Ovary (tissue), 3 donors: ENCODE measurements around the gene CLCN5.

Experiments used
- EP300 ChIP-seq: sonication (generic); formaldehyde crosslinking; IDR thresholded peaks from one replicate; pipeline ENCODE4 v1.6.1; 2017; ENCODE audit warnings: antibody characterized with exemption
- POLR2A ChIP-seq: fragments of 450-650 bp; IDR thresholded peaks from one replicate; pipeline ENCODE4 v1.6.1; 2017; ENCODE audit warnings: antibody characterized with exemption, mild to moderate bottlenecking, moderate library complexity
- TF ChIP-seq, protein P1 (sequence below), 3 donors: fragments of 450-650 bp in 2 of 3; fragments of 200-600 bp in 1 of 3; IDR thresholded peaks; one replicate each; pipeline versions ENCODE4 v1.5.1 to v1.8.0; 2016 to 2022; ENCODE audit warnings: antibody characterized with exemption in 3 of 3, mild to moderate bottlenecking in 1 of 3
- donor health status: DM: no; HTN: no; CAD: no.

DNA sequence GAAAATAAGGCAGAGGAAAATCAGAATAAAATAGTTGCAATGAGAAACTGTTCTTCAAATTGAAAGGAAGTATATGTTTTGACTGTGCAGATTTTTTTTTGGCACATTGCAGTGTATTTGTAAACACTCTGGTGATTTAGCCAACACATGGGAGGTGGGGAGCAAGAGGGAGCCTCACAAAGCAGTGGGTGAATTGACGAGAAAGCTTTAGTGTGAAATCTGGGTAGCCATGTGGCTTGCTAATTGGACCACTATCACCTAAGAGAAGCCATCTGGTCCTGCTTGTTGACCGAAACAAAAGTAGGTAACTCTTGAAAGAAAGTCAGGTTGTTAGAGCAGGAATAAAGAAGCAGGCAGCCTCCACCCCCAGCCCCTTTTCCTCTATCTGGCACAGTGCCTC is 10.4 kb downstream of the CLCN5 start:
- no peak for TF ChIP-seq POLR2A
- TF ChIP-seq, protein P1, sequence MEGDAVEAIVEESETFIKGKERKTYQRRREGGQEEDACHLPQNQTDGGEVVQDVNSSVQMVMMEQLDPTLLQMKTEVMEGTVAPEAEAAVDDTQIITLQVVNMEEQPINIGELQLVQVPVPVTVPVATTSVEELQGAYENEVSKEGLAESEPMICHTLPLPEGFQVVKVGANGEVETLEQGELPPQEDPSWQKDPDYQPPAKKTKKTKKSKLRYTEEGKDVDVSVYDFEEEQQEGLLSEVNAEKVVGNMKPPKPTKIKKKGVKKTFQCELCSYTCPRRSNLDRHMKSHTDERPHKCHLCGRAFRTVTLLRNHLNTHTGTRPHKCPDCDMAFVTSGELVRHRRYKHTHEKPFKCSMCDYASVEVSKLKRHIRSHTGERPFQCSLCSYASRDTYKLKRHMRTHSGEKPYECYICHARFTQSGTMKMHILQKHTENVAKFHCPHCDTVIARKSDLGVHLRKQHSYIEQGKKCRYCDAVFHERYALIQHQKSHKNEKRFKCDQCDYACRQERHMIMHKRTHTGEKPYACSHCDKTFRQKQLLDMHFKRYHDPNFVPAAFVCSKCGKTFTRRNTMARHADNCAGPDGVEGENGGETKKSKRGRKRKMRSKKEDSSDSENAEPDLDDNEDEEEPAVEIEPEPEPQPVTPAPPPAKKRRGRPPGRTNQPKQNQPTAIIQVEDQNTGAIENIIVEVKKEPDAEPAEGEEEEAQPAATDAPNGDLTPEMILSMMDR (IDR thresholded peaks at IDR 0.05) = no peak
- no peak for TF ChIP-seq EP300
